GM18517 (cell line): Measurements from ENCODE around the gene CFAP299.
A peak's percentile ranks its signal among the peaks of the same experiment; 100 is the strongest.

Source experiments
- ATAC-seq: cut with Tn5 transposase; IDR thresholded peaks from one replicate; pipeline ENCODE4 v1.9.1; 2021; ENCODE audit warnings: mild to moderate bottlenecking, moderate library complexity; ENCODE audit not compliant: unreplicated experiment

Gene CFAP299

GRCh38 chr4:80803337-80803736 is 467.8 kb downstream of the CFAP299 start:
- ATAC-seq = peak; percentile 64

DNA sequence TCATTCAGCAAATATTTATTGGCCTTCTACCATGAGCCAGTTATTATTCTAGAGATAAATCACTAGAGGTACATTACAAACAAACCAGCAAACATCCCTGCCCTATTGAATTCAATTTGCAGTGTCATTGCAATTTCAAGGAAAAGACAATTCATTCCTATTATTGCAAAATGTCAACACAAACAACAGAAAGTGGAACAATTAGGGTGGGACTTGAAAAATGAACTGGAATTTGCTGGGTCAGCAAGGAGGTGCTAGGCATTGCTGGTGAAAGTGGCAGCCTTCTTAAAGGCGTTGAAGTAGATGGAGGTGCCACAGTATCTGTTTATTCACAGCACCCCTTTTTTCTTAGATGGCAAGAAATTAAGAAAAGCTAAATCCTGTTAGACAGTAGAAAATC is 470.9 kb downstream of the CFAP299 start:
- ATAC-seq = no peak

DNA sequence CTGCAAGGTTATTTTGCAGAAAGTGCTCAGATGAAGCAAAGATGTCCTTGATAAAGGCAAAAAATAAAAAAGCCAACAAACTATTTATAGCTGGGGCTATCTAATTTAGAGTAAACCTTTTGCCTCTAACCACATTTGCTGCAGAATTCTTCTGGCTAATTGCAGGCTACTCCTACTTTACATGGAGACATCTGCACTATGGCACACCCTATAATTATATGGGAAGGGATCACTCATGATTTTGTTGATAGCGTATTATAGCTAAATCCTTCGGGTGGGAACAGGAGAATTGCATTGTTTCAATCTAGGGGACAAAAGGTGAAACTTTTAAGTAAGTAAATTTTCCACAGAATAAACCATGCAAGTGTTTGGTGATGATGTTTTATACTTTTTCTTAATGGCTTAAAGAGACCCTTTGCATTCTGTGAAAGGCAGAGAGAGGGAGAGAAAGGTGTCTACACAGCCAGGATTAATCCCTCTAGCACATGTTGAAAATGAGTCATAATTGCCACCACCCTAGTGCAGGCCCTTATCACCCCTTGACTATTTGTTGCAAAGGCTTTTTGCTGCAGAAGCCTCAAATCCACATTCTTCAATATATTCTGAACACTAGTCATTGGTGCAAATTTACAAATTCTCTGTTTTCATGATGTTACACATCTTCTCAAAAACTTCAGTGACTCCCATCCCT is 473.7 kb downstream of the CFAP299 start:
- no peak for ATAC-seq

DNA sequence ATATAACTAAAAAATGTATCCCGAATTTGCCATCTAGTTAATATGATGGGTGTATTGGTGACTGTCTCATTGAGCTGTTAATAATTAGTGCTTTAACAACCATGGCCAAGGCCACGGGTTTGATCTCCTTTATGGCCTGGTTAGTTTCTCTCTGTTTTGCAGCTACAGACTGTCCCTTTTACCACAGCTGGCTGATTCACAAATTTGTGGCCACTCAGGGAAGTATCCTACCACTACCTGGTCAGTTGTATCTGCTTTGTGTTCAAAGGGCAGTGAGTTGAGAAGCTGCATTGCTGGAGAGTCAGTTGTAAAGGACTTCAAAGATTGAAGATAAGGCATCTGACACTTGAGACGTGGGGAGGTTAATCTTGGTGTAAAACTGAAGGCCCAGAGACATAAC is 475.9 kb downstream of the CFAP299 start:
- no peak for ATAC-seq

DNA sequence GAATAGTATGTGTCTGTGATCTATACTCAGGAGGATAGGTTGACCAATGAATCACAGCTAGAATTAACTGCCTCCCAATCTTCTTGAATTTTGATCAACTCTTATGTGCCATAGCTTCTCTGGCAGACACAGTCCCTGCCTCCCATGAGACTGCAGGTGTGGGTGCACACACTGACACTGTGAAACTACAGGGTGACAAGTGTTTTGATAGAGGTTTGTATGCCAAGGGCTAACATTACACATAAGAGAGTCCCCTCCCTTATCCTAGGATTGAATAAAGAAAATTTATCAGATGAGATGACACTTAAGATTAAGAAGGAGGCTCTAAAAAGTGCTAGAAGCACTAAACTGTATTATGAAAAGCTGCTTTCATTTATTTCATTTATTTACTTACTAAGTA is 476.6 kb downstream of the CFAP299 start:
- ATAC-seq = no peak

DNA sequence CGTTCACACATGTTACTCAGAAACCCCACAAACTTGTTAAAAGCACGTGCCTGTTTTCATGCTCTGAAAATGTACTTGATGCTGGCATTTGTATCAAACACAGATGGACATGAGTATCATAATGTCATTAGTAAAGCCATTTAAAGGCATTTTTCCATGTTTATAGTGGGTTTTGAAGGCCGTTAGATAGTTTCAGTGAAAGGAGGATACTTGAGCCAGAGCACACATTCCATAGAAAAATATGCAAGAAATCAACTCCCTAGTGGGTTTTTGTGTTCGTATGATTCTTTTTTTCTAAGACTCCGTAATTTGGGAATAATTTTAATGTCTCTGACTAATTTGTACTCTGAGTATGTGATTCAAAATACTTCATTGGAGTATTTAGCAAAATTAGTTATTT is 478.7 kb downstream of the CFAP299 start:
- ATAC-seq = no peak

GRCh38 chr4:80831383-80832361 is 496.1 kb downstream of the CFAP299 start:
- no peak for ATAC-seq

DNA sequence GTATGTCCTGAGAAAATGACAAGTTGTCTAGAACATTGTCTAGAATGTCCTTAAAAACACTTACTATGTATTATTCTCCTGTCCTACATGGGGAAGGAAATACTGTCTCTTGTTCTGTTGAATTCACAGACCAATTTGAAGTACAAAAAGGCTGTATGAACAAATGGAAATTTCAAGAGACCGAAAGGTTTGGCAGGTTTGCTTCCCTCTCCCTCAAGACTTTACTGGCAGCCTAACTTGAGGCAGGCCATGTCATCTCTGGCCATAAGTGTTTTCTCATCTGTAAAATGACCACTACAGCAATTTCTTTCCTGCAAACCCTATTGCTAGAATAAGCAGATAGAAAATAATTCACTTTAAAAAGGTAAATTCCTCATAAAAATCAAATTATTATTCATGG is 503.8 kb downstream of the CFAP299 start:
- no peak for ATAC-seq

DNA sequence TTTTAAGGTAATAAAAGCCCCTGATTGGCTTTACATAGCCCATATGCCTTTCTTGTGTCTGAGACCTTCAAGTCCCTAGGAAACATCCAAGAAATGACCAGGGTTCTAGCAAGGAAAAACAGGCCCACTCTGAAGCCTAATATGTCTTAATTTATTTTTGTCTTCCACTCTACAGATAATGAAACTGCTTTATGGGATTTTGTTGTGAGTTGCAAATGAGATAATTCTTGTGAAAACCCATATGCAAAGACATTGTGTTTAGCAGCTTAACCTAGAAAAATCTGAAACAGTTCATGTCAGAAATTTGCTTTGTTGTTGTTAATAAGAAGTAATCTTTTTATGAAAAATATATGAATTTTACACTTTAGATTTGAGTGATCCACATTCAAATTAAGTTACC is 504.3 kb downstream of the CFAP299 start:
- no peak for ATAC-seq

- ATAC-seq = no peak
These were observed 504.9 kb downstream of the CFAP299 start for GRCh38 chr4:80840396-80840795.

DNA sequence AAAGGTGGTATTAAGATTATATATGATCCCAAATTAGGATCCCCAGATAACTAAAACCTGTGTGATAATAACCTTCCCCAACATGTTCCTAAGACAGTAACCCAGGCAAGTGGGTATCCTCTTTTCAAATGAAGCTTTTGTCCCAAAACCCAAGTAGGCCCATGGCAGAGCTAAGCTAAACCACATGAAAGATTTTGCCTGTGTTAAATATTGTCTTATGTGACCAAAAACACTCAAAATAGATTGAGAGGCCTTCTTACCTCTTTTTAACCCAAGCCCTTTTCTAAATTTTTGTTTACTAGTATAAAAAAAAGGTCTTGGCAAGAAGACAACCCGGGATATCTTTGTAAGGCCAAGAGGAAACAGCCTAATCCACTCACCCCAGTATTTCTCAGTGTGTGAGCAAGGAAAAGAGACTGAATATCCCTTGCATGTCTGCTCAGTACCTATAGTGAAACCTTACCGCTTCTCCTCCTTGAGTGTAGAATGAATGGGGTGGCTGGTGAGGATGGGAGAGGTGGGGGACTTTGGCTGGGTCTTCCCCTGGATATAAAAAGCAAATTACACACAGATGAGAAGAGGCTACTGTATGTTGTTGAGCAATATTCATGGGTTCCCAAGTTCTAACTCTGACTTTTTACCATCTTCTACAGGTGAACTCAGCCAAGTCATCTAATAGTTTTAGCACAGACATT is 506.2 kb downstream of the CFAP299 start:
- no peak for ATAC-seq

DNA sequence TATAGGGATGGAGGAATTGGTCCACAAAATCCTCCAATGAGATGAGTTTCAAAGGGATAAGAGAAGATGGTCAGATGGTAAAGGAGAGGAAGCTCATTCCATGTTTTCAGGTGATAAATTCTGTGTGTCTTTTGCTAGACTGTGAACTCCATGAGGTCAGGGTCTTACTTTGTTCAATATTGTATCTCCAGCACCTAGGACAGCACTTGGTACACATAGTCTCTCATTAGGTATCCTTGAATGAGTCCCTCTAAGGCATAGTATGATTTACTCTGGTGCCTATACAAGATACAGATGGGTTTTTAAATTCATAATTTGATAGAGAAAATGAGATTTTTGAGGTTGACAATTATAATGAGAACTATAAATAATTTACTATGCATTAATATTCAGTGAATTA is 510.7 kb downstream of the CFAP299 start:
- no peak for ATAC-seq

DNA sequence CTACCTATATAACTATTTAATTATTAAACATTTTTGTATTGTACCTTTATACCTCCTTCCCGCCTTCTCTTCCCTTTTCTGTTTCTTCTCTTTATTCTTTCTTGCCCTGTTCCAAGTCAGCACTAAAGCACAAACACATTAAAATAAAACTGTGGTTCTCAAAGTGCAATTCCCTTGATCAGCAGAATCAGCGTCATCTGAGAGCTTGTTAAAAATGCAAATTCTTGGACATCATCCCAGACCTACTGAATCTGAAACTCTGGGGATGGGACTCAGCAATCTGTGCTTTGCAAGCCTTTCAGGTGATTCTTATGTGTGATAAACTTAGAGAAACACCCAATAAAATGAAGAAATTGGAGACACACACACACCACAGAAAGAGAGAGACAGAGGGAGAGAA is 516.5 kb downstream of the CFAP299 start:
- no peak for ATAC-seq

GRCh38 chr4:80873571-80873970 is 538.0 kb downstream of the CFAP299 start:
- ATAC-seq = no peak

DNA sequence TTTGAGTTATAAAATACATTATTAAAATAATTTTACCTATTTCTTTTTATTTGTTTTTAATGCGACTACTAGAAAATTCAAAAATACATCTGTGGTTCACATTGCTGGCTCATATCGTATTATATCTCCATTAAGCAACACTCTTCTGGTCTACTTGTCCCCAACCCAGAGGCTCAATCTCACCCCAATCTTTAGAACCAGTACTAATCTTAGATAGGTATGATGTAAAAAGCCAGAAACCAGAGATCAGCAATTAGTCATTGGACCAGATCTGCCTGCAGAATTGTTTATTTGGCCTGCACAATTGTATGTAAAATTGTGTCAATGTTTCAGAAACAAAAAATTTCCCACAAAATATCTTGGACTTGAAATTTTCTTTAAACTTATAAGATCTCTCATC is 539.4 kb downstream of the CFAP299 start:
- ATAC-seq = no peak

DNA sequence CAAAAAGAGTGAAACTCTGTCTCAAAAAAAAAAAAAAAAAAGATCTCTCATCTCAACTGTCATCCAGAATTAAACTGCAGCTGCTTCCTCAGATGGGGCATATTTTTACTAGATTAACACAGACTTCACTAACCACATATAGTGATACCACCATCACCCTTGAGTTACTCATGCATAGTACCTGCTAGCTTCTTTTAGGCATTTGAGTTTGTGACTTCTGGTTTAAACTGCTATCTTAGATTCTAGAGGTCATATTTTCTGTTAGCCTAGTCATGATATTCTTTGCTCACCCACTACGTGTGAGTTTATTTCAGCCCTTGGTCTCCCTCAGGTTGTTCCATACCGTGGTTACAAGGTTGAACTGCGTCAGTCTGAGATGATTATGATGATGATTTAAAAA is 540.1 kb downstream of the CFAP299 start:
- peak; percentile 96 for ATAC-seq

DNA sequence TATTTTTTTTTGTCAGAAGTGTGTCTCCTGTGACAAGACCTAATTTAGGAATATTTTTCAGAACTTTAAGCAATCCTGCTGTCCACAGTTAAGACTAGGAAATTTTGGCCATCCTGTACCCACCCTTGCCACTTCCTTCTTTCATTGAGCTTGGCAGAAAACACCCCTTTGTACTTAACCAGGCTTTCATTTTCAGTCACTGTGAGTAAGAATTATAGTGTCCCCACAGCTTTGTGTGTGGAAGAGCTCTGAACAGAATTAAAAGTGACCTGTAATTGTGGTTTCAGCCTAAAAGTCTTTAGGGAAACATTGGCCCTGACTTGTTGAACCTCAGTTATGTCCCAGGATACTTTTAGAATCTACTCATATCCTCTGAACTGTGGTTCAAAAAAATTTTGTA is 541.3 kb downstream of the CFAP299 start:
- peak; percentile 70 for ATAC-seq

GRCh38 chr4:80878218-80878617 is 542.7 kb downstream of the CFAP299 start:
- ATAC-seq = no peak

DNA sequence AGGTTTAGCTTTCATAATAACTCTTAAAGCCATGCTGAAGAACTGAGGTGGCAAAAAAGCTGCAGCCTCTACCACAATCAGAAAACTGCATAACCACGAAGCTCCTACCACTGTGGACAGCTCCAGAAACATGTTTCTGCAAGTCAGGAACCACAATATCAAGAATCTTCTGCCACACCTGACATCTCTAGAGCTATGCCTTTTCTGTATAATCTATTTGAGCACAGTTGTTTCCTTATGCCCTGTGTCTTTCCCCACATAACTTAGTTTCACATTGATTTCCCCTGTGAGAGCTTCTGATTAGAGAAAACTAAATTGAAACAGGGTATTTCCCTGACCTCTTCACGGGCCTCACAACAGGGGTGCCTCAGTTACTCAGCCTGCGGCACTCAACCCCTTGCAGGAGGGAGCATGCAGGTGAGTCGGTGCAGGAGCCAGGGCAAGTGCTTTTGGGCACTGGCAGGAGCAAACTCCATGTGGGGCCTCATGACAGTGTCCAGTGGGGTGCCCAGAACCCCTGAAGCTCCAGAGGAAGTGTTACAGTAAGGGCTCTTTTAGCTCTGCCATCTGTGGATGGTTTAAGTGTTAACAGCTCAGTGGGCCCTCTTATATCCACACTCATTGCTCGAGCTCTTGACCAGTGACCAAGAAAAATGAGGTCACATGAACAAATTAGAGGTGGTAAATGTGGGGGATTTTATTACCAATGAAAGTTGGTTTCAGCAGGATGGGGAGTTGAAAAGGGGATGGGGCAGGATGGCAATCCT is 562.2 kb downstream of the CFAP299 start:
- ATAC-seq = peak; percentile 78

- ATAC-seq = no peak
These were observed 565.4 kb downstream of the CFAP299 start for GRCh38 chr4:80900908-80901307.

GRCh38 chr4:80903020-80903419 is 567.5 kb downstream of the CFAP299 start:
- no peak for ATAC-seq
